Measurements from ENCODE around the gene GHSR. TPM values are rescaled to one million over a fixed set of nuclear protein-coding genes. Genes with fewer than 3 reads are reported as not detected.

The GHSR gene
- polyA plus RNA-seq, 1 of the 3 experiments (the other 2 are of a cell fraction) = not detected

GRCh38 chr3:172415323-172415722 lies 32.9 kb downstream of the GHSR start:
- TF ChIP-seq GATA2 (CRISPR knock-in tag; IDR thresholded peaks at IDR 0.05) (no peak), RAD21 (IDR thresholded peaks at IDR 0.05; ENCODE audit: low read length) (no peak), TCF12 (IDR thresholded peaks at IDR 0.05) (no peak), YY1 (IDR thresholded peaks at IDR 0.05; ENCODE audit: low read depth) (no peak), PBX3 (IDR thresholded peaks at IDR 0.05) (no peak), CTCF (IDR thresholded peaks at IDR 0.05) (no peak), POLR2AphosphoS5 (IDR thresholded peaks at IDR 0.05; ENCODE audit: low read depth, low read length) (no peak), MAX (IDR thresholded peaks at IDR 0.05; ENCODE audit: low read depth) (no peak), RFX5 (IDR thresholded peaks at IDR 0.05; ENCODE audit: low read length) (no peak), IRF3 (IDR thresholded peaks at IDR 0.05; ENCODE audit: low read depth, low read length) (no peak), JUND (IDR thresholded peaks at IDR 0.05) (no peak), GABPA (IDR thresholded peaks at IDR 0.05; ENCODE audit: low read depth) (no peak), FOXM1 (IDR thresholded peaks at IDR 0.05; ENCODE audit: low read depth) (no peak), TEAD4 (IDR thresholded peaks at IDR 0.05; ENCODE audit: borderline replicate concordance, insufficient read depth) (no peak), ELF1 (IDR thresholded peaks at IDR 0.05) (no peak), CHD2 (IDR thresholded peaks at IDR 0.05; ENCODE audit: low read length, partially characterized antibody) (no peak), MXI1 (IDR thresholded peaks at IDR 0.05; ENCODE audit: low read depth, low read length) (no peak), FOSL2 (IDR thresholded peaks at IDR 0.05; ENCODE audit: borderline replicate concordance, low read depth) (no peak), RCOR1 (IDR thresholded peaks at IDR 0.05; ENCODE audit: low read length) (no peak)
- no peaks in the 10 kb centered on the region for H3K36me3 ChIP-seq (replicated peaks in 1 of 2; ENCODE audit: control insufficient read depth in 1 of 2, insufficient read depth in 2 of 2, low read length in 1 of 2)
- no peaks in the 10 kb centered on the region for H3F3A ChIP-seq (replicated peaks; ENCODE audit: insufficient read depth)
- H4K20me1 ChIP-seq (ENCODE audit: insufficient read depth) = no peaks in the 10 kb centered on the region
- H3K79me2 ChIP-seq (ENCODE audit: insufficient read depth) = no peaks in the 10 kb centered on the region
- no peak for DNase-seq
- H3K9me3 ChIP-seq = no peaks in the 10 kb centered on the region
- no peak overlapping the region for H2AFZ ChIP-seq (ENCODE audit: low read depth)
- H3K9ac ChIP-seq = no peak overlapping the region
- H3K27ac ChIP-seq (ENCODE audit: low read depth in 2 of 2, low read length in 1 of 2) = no peak overlapping the region
- WGBS (ENCODE audit: low lambda C conversion rate) = 70% methylated on average over 4 of the region's 5 CpGs
- no peaks in the 10 kb centered on the region for H3K27me3 ChIP-seq (ENCODE audit: insufficient read depth)
- H3K4me1 ChIP-seq (ENCODE audit: control insufficient read depth in 1 of 2, insufficient read depth in 2 of 2, low read depth in 1 of 2, low read length in 1 of 2) = no peaks in the 10 kb centered on the region
- H3K4me2 ChIP-seq = no peak overlapping the region
- H3K4me3 ChIP-seq (ENCODE audit: low read depth in 2 of 2, low read length in 1 of 2) = no peak overlapping the region
- POLR2A ChIA-PET = no interaction called here
- CTCF ChIA-PET = no interaction called here
- no peaks in the 10 kb centered on the region for H3K9me2 ChIP-seq

All from SK-N-SH (cell line).